H1 (cell line): ENCODE data around the gene DCTN1. TPM values are rescaled to one million over a fixed set of nuclear protein-coding genes. Genes with fewer than 3 reads are reported as not detected.

Experiments used
- CBX5 ChIP-seq: fragments of 300-800, 300-1000 bp; sonication (generic); IDR thresholded peaks from 2 replicates; pipeline ENCODE4 v1.7.1; 2016; ENCODE audit warnings: antibody characterized with exemption, low read length, low read depth
- CBX8 ChIP-seq: fragments of 300-800, 300-1000 bp; sonication (generic); IDR thresholded peaks from 2 replicates; pipeline ENCODE4 v1.7.1; 2016; ENCODE audit warnings: low read depth, low read length, borderline replicate concordance
- RAD21 ChIP-seq, 2 experiments: IDR thresholded peaks in 1 of 2; conservative IDR thresholded peaks in 1 of 2; 2 replicates each; pipeline ENCODE4 v1.6.1; 2011; ENCODE audit warnings: low read depth in 2 of 2, low read length in 2 of 2, improper control_type of control experiment in 1 of 2, inconsistent platforms in 1 of 2, mild to moderate bottlenecking in 1 of 2, moderate library complexity in 1 of 2
- SAP30 ChIP-seq: fragments of 300-600 bp; sonication (generic); IDR thresholded peaks from 2 replicates; pipeline ENCODE4 v1.7.1; 2012; ENCODE audit warnings: low read length, moderate library complexity, mild to moderate bottlenecking, inconsistent platforms; ENCODE audit not compliant: insufficient read depth, insufficient replicate concordance
- SP2 ChIP-seq: IDR thresholded peaks from 2 replicates; pipeline ENCODE4 v1.6.1; 2012; ENCODE audit warnings: mild to moderate bottlenecking, low read length, inconsistent platforms
- TAF1 ChIP-seq: IDR thresholded peaks from 2 replicates; pipeline ENCODE4 v1.6.1; 2011; ENCODE audit warnings: mild to moderate bottlenecking, low read depth, low read length
- polyA plus RNA-seq, 7 experiments: library from polyadenylated mRNA; depleted of rRNA in 3 of 7; stranded (reverse) in 5 of 7; unstranded in 2 of 7; fragments of >200 nt in 5 of 7; fragments of 200-250 nt in 2 of 7; gene quantifications; 1 replicate in 5 of 7; 2 replicates in 1 of 7; 4 replicates in 1 of 7; pipeline versions ENCODE4 v1.2.1 to v1.2.3, GENCODE V29; 2011 to 2013; ENCODE audit warnings: missing spikeins in 2 of 7, mixed read lengths in 2 of 7
- total RNA-seq: library from RNA; stranded (reverse); fragmentation: NEBNext Ultra II Directional; extraction: Animal tissue kit (Norgen Biotek cat#: 25700); gene quantifications from 2 replicates; pipeline ENCODE4 v1.2.1, GENCODE V29; 2021

Gene DCTN1
- total and polyA plus RNA-seq, 2 of the 8 experiments (the other 6 are each of a cell fraction or from before 2014, with no cell fraction given), result 105 to 162 TPM

DNA sequence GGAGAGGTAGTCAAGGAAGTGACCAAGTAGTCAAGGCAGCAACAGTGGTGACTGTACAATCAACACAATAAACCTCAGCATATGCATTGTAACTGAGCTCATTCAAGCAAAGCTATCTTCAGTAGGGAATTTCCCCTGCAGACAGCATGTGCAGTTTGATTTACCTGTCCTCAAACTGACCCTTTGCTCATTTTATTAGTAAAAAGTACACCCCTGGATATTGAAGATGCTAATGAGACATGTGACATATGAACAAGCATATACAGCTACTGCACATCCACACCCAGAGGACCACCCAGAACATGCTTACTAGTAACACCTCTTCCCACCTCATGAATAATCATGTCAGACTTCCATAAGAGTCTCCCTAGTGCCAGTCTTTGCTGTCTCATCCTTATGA, 25.9 kb upstream of the DCTN1 start (continued):
- TF ChIP-seq CBX5, result no peak
- no peak for TF ChIP-seq TAF1
- TF ChIP-seq SP2, result no peak
- no peak for TF ChIP-seq SAP30
- TF ChIP-seq RAD21 (IDR thresholded peaks at IDR 0.05 in 1 of 2, conservative IDR thresholded peaks at IDR 0.05 in 1 of 2; ENCODE audit: low read depth in 2 of 2, low read length in 2 of 2), result no peak
- no peak for TF ChIP-seq CBX8
